ENCODE results near the gene UCK1. TPM values are rescaled to one million over a fixed set of nuclear protein-coding genes. Genes with fewer than 3 reads are reported as not detected.

The UCK1 gene
- polyA plus RNA-seq, 2 of the 4 experiments (the other 2 are of a cell fraction): 18.0 to 26.5 TPM

- ChIA-PET CTCF (interaction anchor here (1.5 kb wide), 1 partner anchor 216 kb away, joined by 4 read pairs; the partner anchor contains the start of gene RAPGEF1), POLR2A (no interaction called here)
- Histone ChIP-seq H3K9me3 (no peaks in the 10 kb centered on the region), H3K27ac (no peak overlapping the region), H3K4me1 (peaks cover 1% of the 10 kb centered on the region; the same call in 2 of the 3 replicates), H3K4me3 (no peak overlapping the region), H3K4me2 (no peak overlapping the region)
- no peak for DNase-seq (ENCODE audit: low read depth in 1 of 2, low spot score in 1 of 2)
- 90% methylated on average over 15 of the region's 23 CpGs for WGBS (ENCODE audit: missing lambda C conversion rate)
- no peak for ATAC-seq
- FAIRE-seq: no peak
- TF ChIP-seq MAZ (IDR thresholded peaks at IDR 0.05; ENCODE audit: borderline replicate concordance, low read depth, low read length) (no peak), RCOR1 (IDR thresholded peaks at IDR 0.05; ENCODE audit: low read depth, low read length) (no peak), MYC (IDR thresholded peaks at IDR 0.05; ENCODE audit: borderline replicate concordance, low read length) (no peak)
Measured at GRCh38 chr9:131524665-131525315, 6.3 kb downstream of the UCK1 start.

- no peaks in the 10 kb centered on the region for H3K9me3 ChIP-seq
- TF ChIP-seq CBX2 (IDR thresholded peaks at IDR 0.05; ENCODE audit: borderline replicate concordance, low read depth) (no peak), GATA3 (IDR thresholded peaks at IDR 0.05; ENCODE audit: borderline replicate concordance) (no peak), HOXB5 (CRISPR knock-in tag; IDR thresholded peaks at IDR 0.05) (no peak), CHD4 (IDR thresholded peaks at IDR 0.05; ENCODE audit: borderline replicate concordance) (no peak), REST (IDR thresholded peaks at IDR 0.05) (no peak)
- ChIA-PET POLR2A (no interaction called here), CTCF (interaction anchor here (1.1 kb wide), 1 partner anchor 223 kb away, joined by 4 read pairs; no protein-coding TSS in a partner anchor)
- WGBS (ENCODE audit: missing lambda C conversion rate): 89% methylated on average over 22 of the region's 29 CpGs
- no peak for DNase-seq (ENCODE audit: low read depth in 1 of 2, low spot score in 1 of 2)
- ATAC-seq: peak in 1 of 2 experiments; percentile 16; a peak in 1 of 6 replicates
- no peak overlapping the region for H3K27ac ChIP-seq
- no peaks in the 10 kb centered on the region for H3K4me1 ChIP-seq
- H3K4me2 ChIP-seq: no peak overlapping the region
- no peak for FAIRE-seq
- H3K4me3 ChIP-seq: no peak overlapping the region
Measured at GRCh38 chr9:131523451-131524435, 7.3 kb downstream of the UCK1 start.

- no peak overlapping the region for H3K4me3 ChIP-seq
- H3K27ac ChIP-seq: no peak overlapping the region
- ATAC-seq (no peak), FAIRE-seq (no peak), DNase-seq (ENCODE audit: low read depth in 1 of 2, low spot score in 1 of 2) (no peak)
- ChIA-PET POLR2A (no interaction called here), CTCF (interaction anchor here (0.7 to 1.1 kb wide), 2 partner anchors 130 to 224 kb away, joined by 3 to 4 read pairs; no protein-coding TSS in a partner anchor)
- WGBS (ENCODE audit: missing lambda C conversion rate): 92% methylated on average over 9 of the region's 9 CpGs
- no peaks in the 10 kb centered on the region for H3K4me1 ChIP-seq
- TF ChIP-seq NR3C1 (IDR thresholded peaks at IDR 0.05): no peak
- no peak for TF ChIP-seq HEYL (CRISPR knock-in tag; IDR thresholded peaks at IDR 0.05)
- no peak for TF ChIP-seq MAZ (IDR thresholded peaks at IDR 0.05; ENCODE audit: borderline replicate concordance, low read depth, low read length)
- TF ChIP-seq REST (IDR thresholded peaks at IDR 0.05): no peak
- no peak for TF ChIP-seq CBX2 (IDR thresholded peaks at IDR 0.05; ENCODE audit: borderline replicate concordance, low read depth)
- no peak for TF ChIP-seq CHD2 (IDR thresholded peaks at IDR 0.05; ENCODE audit: low read length, partially characterized antibody)
- no peak for TF ChIP-seq CEBPB (IDR thresholded peaks at IDR 0.05)
- TF ChIP-seq KDM5A (IDR thresholded peaks at IDR 0.05): no peak
- no peak for TF ChIP-seq CTCF (IDR thresholded peaks at IDR 0.05)
- no peak for TF ChIP-seq ZNF302 (CRISPR knock-in tag; IDR thresholded peaks at IDR 0.05)
- no peak for TF ChIP-seq NPAS2 (CRISPR knock-in tag; IDR thresholded peaks at IDR 0.05; ENCODE audit: borderline replicate concordance)
- no peaks in the 10 kb centered on the region for H3K9me3 ChIP-seq
- H3K4me2 ChIP-seq: no peak overlapping the region
Measured at GRCh38 chr9:131523086-131523388, 8.0 kb downstream of the UCK1 start.
